GM12891 (cell line): Measurements from ENCODE around the gene GNAT1.

Experiments used
- DNase-seq: peaks from one replicate; pipeline ENCODE4 v3.0.0; 2011; ENCODE audit warnings: low spot score; ENCODE audit not compliant: insufficient read length
- FAIRE-seq: peaks from 2 replicates; lab custom pipeline; 2011; peaks lifted over from hg19 to GRCh38; lab: Jason Lieb, UNC
- PAX5 ChIP-seq: IDR thresholded peaks from 2 replicates; pipeline ENCODE4 v1.6.1; 2011; ENCODE audit warnings: low read length, moderate library complexity, mild to moderate bottlenecking; ENCODE audit not compliant: insufficient read depth, severe bottlenecking
- POLR2A ChIP-seq: IDR thresholded peaks from 2 replicates; pipeline ENCODE4 v1.6.1; 2011; ENCODE audit warnings: low read depth, low read length, control low read depth
- POLR2AphosphoS5 ChIP-seq: IDR thresholded peaks from 2 replicates; pipeline ENCODE4 v1.6.1; 2011; ENCODE audit warnings: low read depth, low read length, control low read depth
- POU2F2 ChIP-seq: IDR thresholded peaks from 2 replicates; pipeline ENCODE4 v1.6.1; 2011; ENCODE audit warnings: low read depth, mild to moderate bottlenecking, control low read depth, low read length, moderate library complexity
- SPI1 ChIP-seq: IDR thresholded peaks from 2 replicates; pipeline ENCODE4 v1.6.1; 2011; ENCODE audit warnings: low read depth, low read length, control low read depth
- TAF1 ChIP-seq: IDR thresholded peaks from 2 replicates; pipeline ENCODE4 v1.6.1; 2011; ENCODE audit warnings: low read depth, low read length, control low read depth

The GNAT1 gene

DNA sequence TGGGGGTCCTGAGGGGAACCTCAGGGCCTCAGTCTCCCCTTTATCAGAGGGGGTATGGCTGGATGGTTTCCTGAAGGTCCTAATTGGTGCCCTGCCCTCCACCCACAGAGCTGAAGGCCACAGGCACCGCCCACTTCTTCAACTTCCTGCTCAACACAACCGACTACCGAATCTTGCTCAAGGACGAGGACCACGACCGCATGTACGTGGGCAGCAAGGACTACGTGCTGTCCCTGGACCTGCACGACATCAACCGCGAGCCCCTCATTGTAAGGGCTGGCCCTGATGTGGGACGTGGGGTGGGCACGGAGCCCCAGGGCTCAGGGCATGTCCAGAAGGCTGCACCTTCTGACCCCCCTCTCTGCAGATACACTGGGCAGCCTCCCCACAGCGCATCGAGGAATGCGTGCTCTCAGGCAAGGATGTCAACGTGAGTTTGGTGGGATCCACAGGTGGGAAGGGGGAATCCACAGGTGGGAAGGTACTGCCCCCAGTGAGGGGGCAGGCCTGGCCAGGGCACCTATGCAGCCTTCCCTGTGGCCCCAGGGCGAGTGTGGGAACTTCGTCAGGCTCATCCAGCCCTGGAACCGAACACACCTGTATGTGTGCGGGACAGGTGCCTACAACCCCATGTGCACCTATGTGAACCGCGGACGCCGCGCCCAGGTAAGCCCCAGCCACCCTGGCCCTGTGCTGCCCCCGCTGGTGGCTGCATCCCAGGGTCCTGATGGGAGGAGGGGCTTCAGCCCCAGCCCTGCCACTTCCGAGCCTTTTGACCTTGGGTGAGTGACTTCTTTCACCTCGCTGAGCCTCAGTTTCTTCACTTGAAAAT is 17.5 kb upstream of the GNAT1 start:
- DNase-seq, result no peak
- TF ChIP-seq SPI1, result no peak
- no peak for TF ChIP-seq PAX5
- no peak for TF ChIP-seq POU2F2
- TF ChIP-seq POLR2AphosphoS5, result no peak
- no peak for TF ChIP-seq TAF1
- no peak for TF ChIP-seq POLR2A
- no peak for FAIRE-seq

DNA sequence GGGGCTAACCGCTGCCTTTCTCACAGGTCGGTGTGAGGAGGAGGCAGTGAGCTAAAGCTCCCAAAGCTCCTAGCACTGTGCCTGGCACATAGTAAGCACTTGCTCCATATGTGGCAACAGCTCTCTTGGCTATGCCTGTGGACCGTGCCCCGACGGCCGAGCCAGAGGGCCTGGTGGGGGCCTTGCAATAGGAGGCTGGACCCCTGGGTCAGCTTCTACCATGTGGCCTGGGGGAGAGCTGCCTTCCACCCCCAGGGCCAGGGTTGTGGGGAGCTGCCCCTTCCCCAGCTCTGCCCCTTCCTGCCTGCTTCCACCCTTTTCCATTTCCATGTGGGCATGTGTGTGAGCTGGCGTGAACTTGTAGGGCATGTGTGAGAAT is 16.9 kb upstream of the GNAT1 start:
- DNase-seq, result no peak
- TF ChIP-seq POLR2A (no peak), TAF1 (no peak), POLR2AphosphoS5 (no peak), SPI1 (no peak), POU2F2 (no peak), PAX5 (no peak)
- no peak for FAIRE-seq

DNA sequence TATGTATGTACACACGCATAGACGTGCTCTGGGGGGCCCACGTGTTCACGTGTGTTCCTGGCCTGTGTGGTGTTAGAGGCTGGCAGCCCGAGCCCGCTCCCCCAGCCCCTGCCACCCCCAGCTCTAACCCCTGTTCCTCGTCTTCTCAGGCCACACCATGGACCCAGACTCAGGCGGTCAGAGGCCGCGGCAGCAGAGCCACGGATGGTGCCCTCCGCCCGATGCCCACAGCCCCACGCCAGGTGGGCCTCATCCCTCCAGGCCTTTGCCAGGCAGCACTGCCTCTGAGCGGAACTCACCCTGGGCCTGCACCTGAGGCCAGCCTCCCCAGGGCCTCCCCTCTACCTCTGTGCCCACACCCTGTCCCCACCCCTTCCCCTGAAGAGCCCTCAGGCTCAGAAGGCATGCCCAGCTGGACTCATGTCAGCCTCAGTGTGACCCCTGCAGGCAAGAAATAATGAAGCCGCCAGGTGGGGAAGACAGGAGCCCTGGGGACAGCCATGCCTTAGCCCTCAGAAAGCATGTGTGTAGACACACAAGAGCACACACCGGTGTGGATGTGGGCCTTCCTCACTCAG is 16.4 kb upstream of the GNAT1 start:
- TF ChIP-seq SPI1, result no peak
- no peak for TF ChIP-seq POU2F2
- no peak for TF ChIP-seq POLR2A
- no peak for TF ChIP-seq POLR2AphosphoS5
- no peak for TF ChIP-seq PAX5
- TF ChIP-seq TAF1, result no peak
- DNase-seq (no peak), FAIRE-seq (no peak)

DNA sequence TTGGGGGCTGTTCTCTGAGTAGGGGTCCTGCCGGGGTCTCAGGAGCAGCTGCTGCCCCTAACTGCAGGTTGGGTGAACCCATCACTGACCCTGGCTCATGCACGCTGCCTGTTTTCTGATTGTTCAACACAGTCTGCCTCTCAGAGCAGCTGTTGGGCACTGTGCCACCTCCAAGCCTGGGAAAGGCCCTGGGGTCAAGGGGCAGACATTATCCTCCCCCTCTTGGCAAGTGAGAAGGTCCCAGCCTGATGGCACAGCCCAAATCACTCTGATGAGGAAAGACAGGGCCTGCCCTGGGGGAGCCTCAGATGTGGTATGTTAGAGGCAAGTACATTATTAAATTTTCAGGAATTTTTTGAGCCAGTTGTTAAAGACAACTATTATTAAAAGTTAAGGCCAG is 14.1 kb upstream of the GNAT1 start:
- FAIRE-seq (no peak), DNase-seq (no peak)
- TF ChIP-seq SPI1 (no peak), PAX5 (no peak), POU2F2 (no peak), POLR2AphosphoS5 (no peak), POLR2A (no peak), TAF1 (no peak)

DNA sequence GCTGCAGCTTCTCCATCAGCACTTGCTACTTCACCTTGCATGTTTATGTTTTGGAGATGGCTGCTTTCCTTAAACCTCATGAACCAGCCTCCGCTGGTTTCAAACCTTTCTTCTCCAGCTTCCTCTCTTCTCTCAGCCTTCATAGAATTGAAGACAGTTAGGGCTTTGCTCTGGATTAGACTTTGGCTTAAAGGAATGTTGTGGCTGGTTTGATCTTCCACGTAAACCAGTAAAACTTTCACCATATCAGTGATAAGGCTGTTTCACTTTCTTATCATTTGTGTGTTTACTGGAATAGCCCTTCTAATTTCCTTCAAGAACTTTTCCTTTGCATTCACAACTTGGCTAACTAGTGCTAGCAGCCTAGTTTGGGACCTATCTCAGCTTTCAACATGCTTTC is 11.7 kb upstream of the GNAT1 start:
- DNase-seq, result no peak
- FAIRE-seq, result no peak
- TF ChIP-seq POU2F2, result no peak
- no peak for TF ChIP-seq PAX5
- TF ChIP-seq SPI1, result no peak
- no peak for TF ChIP-seq POLR2A
- no peak for TF ChIP-seq TAF1
- no peak for TF ChIP-seq POLR2AphosphoS5

DNA sequence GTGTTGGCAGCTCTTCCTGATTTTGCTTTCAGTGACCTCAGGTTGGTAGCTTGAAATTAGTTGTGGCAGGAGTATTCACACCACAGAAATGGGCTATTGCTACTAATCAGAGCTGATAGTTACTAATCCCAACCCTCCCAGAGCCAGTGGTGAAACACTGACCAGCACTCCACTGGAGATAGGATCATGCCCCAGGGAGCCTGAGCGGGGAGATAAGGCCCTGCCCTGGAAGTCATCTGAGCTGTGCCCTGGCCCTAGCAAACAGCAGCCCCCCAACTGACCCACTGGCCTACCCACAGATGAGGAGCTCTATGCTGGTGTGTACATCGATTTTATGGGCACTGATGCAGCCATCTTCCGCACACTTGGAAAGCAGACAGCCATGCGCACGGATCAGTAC is 9.4 kb upstream of the GNAT1 start:
- TF ChIP-seq POU2F2 (no peak), TAF1 (no peak), POLR2A (no peak), SPI1 (no peak)

DNA sequence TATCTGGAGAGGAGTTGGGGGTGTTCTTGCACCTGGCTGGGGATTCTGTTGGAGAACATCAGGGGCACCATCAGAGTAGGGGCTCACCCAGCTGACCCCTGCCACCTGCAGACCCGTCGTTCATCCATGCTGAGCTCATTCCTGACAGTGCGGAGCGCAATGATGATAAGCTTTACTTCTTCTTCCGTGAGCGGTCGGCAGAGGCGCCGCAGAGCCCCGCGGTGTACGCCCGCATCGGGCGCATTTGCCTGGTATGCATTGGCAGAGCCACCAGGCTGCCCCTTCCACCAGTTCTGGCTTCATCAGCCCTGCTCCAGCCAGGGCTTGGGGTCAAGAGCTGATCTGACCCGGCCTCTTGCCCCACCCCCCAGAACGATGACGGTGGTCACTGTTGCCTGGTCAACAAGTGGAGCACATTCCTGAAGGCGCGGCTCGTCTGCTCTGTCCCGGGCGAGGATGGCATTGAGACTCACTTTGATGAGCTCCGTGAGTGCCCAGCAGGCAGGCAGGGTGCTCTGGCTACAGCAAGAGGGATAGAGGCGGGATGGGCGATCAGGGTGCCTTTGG is 8.8 kb upstream of the GNAT1 start:
- FAIRE-seq, result no peak
- no peak for TF ChIP-seq POU2F2
- TF ChIP-seq TAF1, result no peak
- no peak for TF ChIP-seq POLR2A
- no peak for TF ChIP-seq PAX5
- no peak for TF ChIP-seq SPI1
- TF ChIP-seq POLR2AphosphoS5, result no peak
- no peak for DNase-seq

More for the DNA sequence above, 9.4 kb upstream of the GNAT1 start:
- no peak for DNase-seq
- no peak for FAIRE-seq

DNA sequence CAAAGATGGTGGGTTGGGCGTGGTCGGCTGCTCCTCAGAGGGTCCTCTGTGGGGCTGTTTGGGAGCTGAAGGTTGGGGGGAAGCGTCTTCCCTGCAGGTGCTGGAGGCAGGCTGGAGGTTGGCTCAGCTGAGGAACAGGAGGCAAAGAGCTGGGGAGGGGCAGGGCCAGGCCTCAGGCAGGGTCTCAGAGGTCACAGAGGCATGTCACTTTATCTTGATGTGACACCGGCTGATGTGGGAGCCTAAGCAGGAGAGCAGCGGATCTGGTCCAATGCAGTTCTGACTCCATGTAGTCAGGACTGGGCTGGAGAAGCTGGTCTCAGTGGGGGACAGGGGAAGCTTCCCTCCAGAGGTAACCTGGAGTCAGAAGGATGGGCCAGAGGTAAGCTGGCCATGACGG is 7.7 kb upstream of the GNAT1 start:
- no peak for DNase-seq
- TF ChIP-seq POU2F2, result no peak
- TF ChIP-seq POLR2AphosphoS5, result no peak
- no peak for TF ChIP-seq POLR2A
- TF ChIP-seq TAF1, result no peak
- TF ChIP-seq PAX5, result no peak
- no peak for TF ChIP-seq SPI1
- FAIRE-seq, result no peak

DNA sequence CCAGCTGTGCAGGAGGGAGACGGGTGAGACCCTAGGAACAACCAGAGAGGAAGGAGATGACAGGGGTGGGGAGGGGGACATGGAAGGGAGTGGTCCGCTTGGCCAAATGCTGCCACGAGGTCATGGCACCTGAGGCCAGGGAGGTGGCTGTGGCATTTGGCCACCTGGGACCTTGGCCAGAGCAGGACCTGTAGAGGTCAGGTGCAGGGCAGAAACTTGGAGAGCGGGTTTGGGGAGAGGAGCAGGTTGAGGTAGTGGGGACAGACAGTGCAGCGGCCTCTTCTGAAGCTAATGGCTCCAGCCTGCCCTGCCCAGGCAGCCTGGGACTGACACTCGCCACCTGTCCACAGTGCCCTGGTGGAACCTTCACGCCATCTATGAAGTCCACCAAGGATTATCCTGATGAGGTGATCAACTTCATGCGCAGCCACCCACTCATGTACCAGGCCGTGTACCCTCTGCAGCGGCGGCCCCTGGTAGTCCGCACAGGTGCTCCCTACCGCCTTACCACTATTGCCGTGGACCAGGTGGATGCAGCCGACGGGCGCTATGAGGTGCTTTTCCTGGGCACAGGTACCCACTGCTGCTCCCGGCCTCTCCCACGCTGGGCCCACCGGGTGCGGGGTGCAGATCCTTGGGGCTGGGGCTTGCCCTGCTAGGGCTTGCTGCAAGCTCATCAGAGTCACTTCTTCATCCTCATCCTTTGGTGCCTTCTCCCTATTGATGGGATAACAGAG is 7.0 kb upstream of the GNAT1 start:
- TF ChIP-seq POLR2AphosphoS5 (no peak), TAF1 (no peak), POLR2A (no peak), POU2F2 (no peak), PAX5 (no peak), SPI1 (no peak)
- DNase-seq (no peak), FAIRE-seq (no peak)

DNA sequence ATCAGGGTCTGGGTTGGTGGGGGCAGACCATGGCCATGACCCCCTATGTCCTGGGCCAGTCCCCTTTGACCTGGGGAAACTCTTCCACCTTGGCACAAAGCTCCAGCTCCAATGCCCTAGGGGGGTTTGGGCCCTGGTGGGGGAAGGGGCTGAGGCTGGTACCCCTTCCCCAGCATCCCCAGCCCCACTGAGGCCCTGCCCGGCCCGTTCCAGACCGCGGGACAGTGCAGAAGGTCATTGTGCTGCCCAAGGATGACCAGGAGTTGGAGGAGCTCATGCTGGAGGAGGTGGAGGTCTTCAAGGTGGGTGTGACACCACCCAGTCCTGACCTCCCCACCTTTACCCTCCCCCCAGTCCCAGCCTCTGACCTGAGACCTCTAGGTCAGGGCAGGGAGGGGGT is 6.2 kb upstream of the GNAT1 start:
- FAIRE-seq, result no peak
- TF ChIP-seq POU2F2, result no peak
- TF ChIP-seq POLR2A, result no peak
- TF ChIP-seq POLR2AphosphoS5, result no peak
- TF ChIP-seq TAF1, result no peak
- TF ChIP-seq PAX5, result no peak
- DNase-seq, result no peak
